ENCODE data around the gene PHIP. TPM values are rescaled to one million over a fixed set of nuclear protein-coding genes. Genes with fewer than 3 reads are reported as not detected.

PHIP gene
- total and polyA plus RNA-seq, 2 of the 8 experiments (the other 6 are each of a cell fraction or from before 2014, with no cell fraction given): 7.3 to 56.2 TPM

DNA sequence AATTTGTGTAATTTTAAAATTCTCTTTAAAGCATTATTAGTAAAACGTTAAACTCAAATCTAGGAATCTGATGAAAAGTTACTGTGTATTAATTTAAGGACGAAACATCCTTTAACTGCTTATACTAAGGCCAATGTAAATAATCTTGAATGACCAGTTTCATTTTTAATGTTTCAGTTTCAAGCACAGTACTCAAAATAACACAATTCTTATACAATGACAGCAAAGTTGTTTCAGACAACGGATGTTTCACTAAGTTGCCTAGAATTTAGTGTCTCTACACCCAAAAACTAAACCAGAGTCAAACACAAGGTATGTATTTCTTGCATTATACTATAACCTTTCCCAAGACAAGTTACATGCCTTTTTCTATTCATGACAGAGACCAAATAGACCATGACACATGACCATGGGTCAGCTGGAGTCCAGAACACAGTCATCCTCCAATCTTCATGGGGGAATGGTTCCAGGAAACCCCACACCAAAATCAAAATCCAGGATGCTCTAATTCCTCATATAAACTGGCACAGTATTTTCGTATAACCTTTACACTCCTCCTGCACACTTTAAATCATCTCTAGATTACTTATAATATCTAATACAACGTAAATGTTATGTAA, 7.7 kb downstream of the PHIP start:
- WGBS, 2 experiments (ENCODE audit: extremely low coverage in 1 of 2, insufficient coverage in 1 of 2, insufficient read length in 1 of 2, insufficient replicate concordance in 2 of 2, low coverage in 1 of 2, low lambda C conversion rate in 2 of 2, missing lambda C conversion rate in 1 of 2): 85% methylated on average over 5 of the region's 5 CpGs; no CpG with 5 or more reads in 1 of the 2 experiments
- no peak overlapping the region for H2BK15ac ChIP-seq (ENCODE audit: low read length)

More for the DNA sequence above, 7.7 kb downstream of the PHIP start:
- peaks cover 4 to 100% of the 10 kb centered on the region in 2 experiments; a peak in 3 of 4 replicates for H3K79me2 ChIP-seq (ENCODE audit: control insufficient read depth in 1 of 2, insufficient read depth in 2 of 2, low read length in 2 of 2)
- no peak overlapping the region for H3K14ac ChIP-seq (ENCODE audit: insufficient read length)
- POLR2A ChIA-PET (ENCODE audit: partially characterized antibody): interaction anchor here (0.6 to 1.6 kb wide), 2 partner anchors 8 kb away, joined by 3 to 6 read pairs; partner anchors contain the start of gene PHIP
- H3K9ac ChIP-seq (replicated peaks in 1 of 4; ENCODE audit: extremely low read depth in 1 of 4, low read depth in 3 of 4, low read length in 3 of 4): no peak overlapping the region
- no peak overlapping the region for H2BK20ac ChIP-seq (ENCODE audit: low read length)
- peaks cover 3% of the 10 kb centered on the region for H3K79me1 ChIP-seq (ENCODE audit: low read depth, low read length)
- H2BK5ac ChIP-seq (ENCODE audit: low read depth, low read length): no peak overlapping the region
- H3K4ac ChIP-seq (replicated peaks; ENCODE audit: insufficient read length, low read depth, low read length): no peak overlapping the region
- H3K18ac ChIP-seq (ENCODE audit: extremely low read depth, low read length): no peak overlapping the region
- H2BK12ac ChIP-seq (ENCODE audit: low read depth, low read length): no peak overlapping the region
- H4K5ac ChIP-seq (ENCODE audit: insufficient read length, low read depth, low read length): no peak overlapping the region
- H2AK5ac ChIP-seq (ENCODE audit: low read depth, low read length): no peak overlapping the region
- H3K56ac ChIP-seq (replicated peaks; ENCODE audit: insufficient read length, low read depth, low read length): no peak overlapping the region
- no peak overlapping the region for H3K23ac ChIP-seq (ENCODE audit: insufficient read length)
- H4K8ac ChIP-seq (ENCODE audit: extremely low read depth, insufficient read depth, low read length): no peak overlapping the region
- no peak for FAIRE-seq
- no peak overlapping the region for H3K4me3 ChIP-seq (ENCODE audit: extremely low read depth in 1 of 4, insufficient read depth in 2 of 4, low read depth in 3 of 4, low read length in 4 of 4)
- no peak overlapping the region for H2AFZ ChIP-seq (ENCODE audit: low read length)
- H3K4me2 ChIP-seq (ENCODE audit: insufficient read depth in 1 of 2, low read depth in 2 of 2, low read length in 2 of 2): no peak overlapping the region
- H3K9me3 ChIP-seq (ENCODE audit: insufficient read depth in 2 of 2, low read depth in 1 of 2, low read length in 1 of 2): no peaks in the 10 kb centered on the region
- CTCF ChIA-PET (ENCODE audit: partially characterized antibody): no interaction called here
- H3K23me2 ChIP-seq (ENCODE audit: low read depth, low read length): no peaks in the 10 kb centered on the region; the same call in none of the 2 replicates
- H2BK120ac ChIP-seq (replicated peaks; ENCODE audit: low read depth, low read length): no peak overlapping the region
- H3K27ac ChIP-seq (ENCODE audit: low read depth, low read length): no peak overlapping the region
- H3K36me3 ChIP-seq (ENCODE audit: control insufficient read depth in 2 of 4, insufficient read depth in 4 of 4, low read length in 3 of 4): peaks cover 0 to 24% (median 0%) of the 10 kb centered on the region in 4 experiments; a peak in 2 of 8 replicates
- peaks cover 11 to 17% of the 10 kb centered on the region in 2 experiments for H4K20me1 ChIP-seq (replicated peaks in 1 of 2; ENCODE audit: control insufficient read depth in 1 of 2, insufficient read depth in 2 of 2, low read length in 2 of 2)
- peaks cover 0 to 1% (median 0%) of the 10 kb centered on the region in 4 experiments; a peak in 1 of 7 replicates for H3K27me3 ChIP-seq (replicated peaks in 1 of 4; ENCODE audit: control insufficient read depth in 3 of 4, extremely low read depth in 1 of 4, insufficient read depth in 3 of 4, low read length in 3 of 4)
- DNase-seq (ENCODE audit: low read depth in 1 of 2, low spot score in 2 of 2): no peak
- TF ChIP-seq, protein P1, sequence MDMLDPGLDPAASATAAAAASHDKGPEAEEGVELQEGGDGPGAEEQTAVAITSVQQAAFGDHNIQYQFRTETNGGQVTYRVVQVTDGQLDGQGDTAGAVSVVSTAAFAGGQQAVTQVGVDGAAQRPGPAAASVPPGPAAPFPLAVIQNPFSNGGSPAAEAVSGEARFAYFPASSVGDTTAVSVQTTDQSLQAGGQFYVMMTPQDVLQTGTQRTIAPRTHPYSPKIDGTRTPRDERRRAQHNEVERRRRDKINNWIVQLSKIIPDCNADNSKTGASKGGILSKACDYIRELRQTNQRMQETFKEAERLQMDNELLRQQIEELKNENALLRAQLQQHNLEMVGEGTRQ (IDR thresholded peaks at IDR 0.05; ENCODE audit: low read length): no peak
- TF ChIP-seq FOSL1 (IDR thresholded peaks at IDR 0.05; ENCODE audit: insufficient read depth, low read depth, low read length): no peak
- TF ChIP-seq TEAD4 (IDR thresholded peaks at IDR 0.05; ENCODE audit: low read depth, low read length): no peak
- H4K91ac ChIP-seq (replicated peaks; ENCODE audit: insufficient read length, low read length): no peak overlapping the region
- peaks cover 0 to 8% (median 0%) of the 10 kb centered on the region in 4 experiments; a peak in 1 of 7 replicates for H3K4me1 ChIP-seq (replicated peaks in 1 of 4; ENCODE audit: control insufficient read depth in 3 of 4, insufficient read depth in 4 of 4, low read length in 3 of 4)

Measured in H1 (cell line).